Heart right ventricle (tissue), 16 donors: ENCODE results near the gene RCN1. TPM values are rescaled to one million over a fixed set of nuclear protein-coding genes. Genes with fewer than 3 reads are reported as not detected.

ENCODE experiments used
- ATAC-seq, 8 donors: fragments of 200-7000 bp; cut with Tn5 transposase; one replicate each; pipeline ENCODE4 v1.9.1; 2020; ENCODE audit warnings: mild to moderate bottlenecking in 8 of 8, moderate library complexity in 8 of 8, moderate number of reproducible peaks in 1 of 8
- DNase-seq, 2 donors: peaks; one replicate each; pipeline ENCODE4 v3.0.0-alpha.2; 2020
- H3K27ac ChIP-seq, 10 donors: fragments of 200-600 bp; sonication (generic) in 2 of 10; one replicate each; pipeline versions ENCODE4 v1.5.0 to v1.8.0; 2020 to 2022; ENCODE audit warnings: mild to moderate bottlenecking in 3 of 10
- H3K27me3 ChIP-seq, 7 donors: fragments of 200-600 bp; one replicate each; pipeline ENCODE4 v1.8.0; 2021 to 2022; ENCODE audit warnings: mild to moderate bottlenecking in 2 of 7
- H3K36me3 ChIP-seq, 9 donors: fragments of 200-600 bp; sonication (generic) in 1 of 9; one replicate each; pipeline versions ENCODE4 v1.5.0 to v1.8.0; 2020 to 2022; ENCODE audit warnings: mild to moderate bottlenecking in 2 of 9
- H3K4me1 ChIP-seq, 9 donors: fragments of 200-600 bp; sonication (generic) in 1 of 9; one replicate each; pipeline versions ENCODE4 v1.5.0 to v1.8.0; 2020 to 2022; ENCODE audit warnings: mild to moderate bottlenecking in 4 of 9
- H3K4me3 ChIP-seq, 10 donors: fragments of 200-600 bp; sonication (generic) in 2 of 10; one replicate each; pipeline versions ENCODE4 v1.5.0 to v1.8.0; 2020 to 2022; ENCODE audit warnings: mild to moderate bottlenecking in 7 of 10, moderate library complexity in 2 of 10
- H3K9me3 ChIP-seq, 11 donors: fragments of 200-600 bp in 10 of 11; sonication (generic) in 2 of 11; one replicate each; pipeline versions ENCODE4 v1.5.0 to v1.8.0; 2013 to 2022; ENCODE audit warnings: mild to moderate bottlenecking in 2 of 11, control low read depth in 1 of 11, moderate library complexity in 1 of 11
- CTCF ChIP-seq, 9 donors: fragments of 200-600 bp; sonication (generic) in 2 of 9; IDR thresholded peaks; one replicate each; pipeline versions ENCODE4 v1.5.0 to v1.8.0; 2021 to 2022; ENCODE audit warnings: antibody characterized with exemption in 9 of 9, mild to moderate bottlenecking in 5 of 9, moderate library complexity in 1 of 9
- WGBS, 2 donors: extraction: QIAGEN DNeasy Blood & Tissue Kit; methylation state at CpG; one replicate each; pipeline ENCODE4 v1.1.7; 2013; ENCODE audit warnings: inconsistent platforms in 1 of 2; 5-methylcytosine and 5-hydroxymethylcytosine counted together
- intact Hi-C, 10 donors: fragments of 100-400 bp; cut with DNase I; formaldehyde crosslinking; loops; one replicate each; pipeline versions ENCODE4 v1.11.1 to v1.14.2; 2022
- polyA plus RNA-seq, 2 donors: library from polyadenylated mRNA; stranded (reverse); fragments of 200-250 nt; gene quantifications; one replicate each; pipeline ENCODE4 v1.2.3, GENCODE V29; 2013
- total RNA-seq, 10 donors: library from RNA; stranded (reverse); fragmentation: NEBNext Ultra II Directional in 3 of 10; extraction: Animal tissue kit (Norgen Biotek cat#: 25700) in 3 of 10; gene quantifications; one replicate each; pipeline versions ENCODE4 v1.2.1 to v1.2.4, GENCODE V29; 2021 to 2023
- donor health status: Arrhythmogenic right ventricular cardiomyopathy.
- donor health status: ischemic (EF 13 %, LVEDD 7.1; RV severe dilation, severe dysfunction).
- donor health status: healthy with polysubstance abuse.
- donor health status: DM: no; HTN: yes; CAD: no.
- donor health status: DM: no; HTN: no; CAD: no.
- donor health status: ischemic (EF 25% LVEDD 6.9; RV normal size, moderate dysfunction).
- donor health status: ischemic (EF 25% LVEDD 5.7; RV mildly dilated, moderate dysfunction).
- donor health status: healthy.
- donor health status: DM: yes; HTN: yes; CAD: no.
- donor health status: Ischemic cardiomyopathy.
- donor health status: ischemic (EF 35%, LVEDD 5.7; RV mildly dilated, moderate dysfunction).
- donor health status: nonischemic (EF 11% LVEDD 7.7; RV severe dilation, severe dysfunction).
- donor health status: DM: yes; HTN: yes; CAD: no.
- donor health status: PGD.
- donor health status: ischemic (EF 29% LVEDD 5.4; RV normal size, mild dysfunction).
- donor health status: nonischemic (EF 23%, LVEDD 6.1; RV moderate dilation, normal function).

RCN1 gene
- total and polyA plus RNA-seq, 12 donors = 9.7 to 60.4 (median 21.6) TPM

DNA sequence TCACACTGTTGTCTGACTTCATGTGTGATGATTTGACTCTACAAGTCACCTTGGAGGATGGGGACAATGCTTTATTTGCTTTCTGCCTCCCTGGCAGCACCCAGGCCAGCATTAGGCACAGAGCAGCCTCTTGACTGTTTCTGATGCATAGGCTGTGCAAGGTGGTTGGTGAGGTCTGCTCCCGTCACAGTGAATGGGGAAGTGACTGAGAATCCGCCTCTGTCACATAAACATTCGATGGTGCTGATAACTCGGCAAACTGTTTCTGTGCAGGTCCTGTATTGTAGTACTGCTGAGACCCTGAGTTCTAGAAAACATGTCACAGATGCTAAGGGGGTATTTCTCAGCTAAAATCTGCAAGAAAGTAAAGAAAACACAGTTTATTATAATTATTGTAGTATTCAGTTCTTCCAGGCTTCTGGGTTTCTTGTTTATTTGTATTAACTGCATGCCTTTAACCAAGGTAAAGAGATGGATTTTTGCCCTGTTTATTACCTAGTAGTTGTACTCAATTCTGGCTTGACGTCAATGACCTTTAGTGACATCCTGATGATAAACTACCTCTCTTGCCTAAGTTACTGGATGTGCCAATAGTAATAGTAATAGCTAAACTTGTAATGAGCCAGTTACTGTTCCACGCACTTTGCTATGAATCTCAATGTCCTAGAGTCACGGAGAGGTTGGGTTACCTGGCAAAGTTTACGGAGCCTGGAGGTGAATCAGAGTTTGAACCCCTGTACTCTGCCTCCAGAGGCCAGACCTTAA is 24.8 kb upstream of the RCN1 start:
- WGBS, 2 donors = 80 to 84% methylated on average over 8 of the region's 8 CpGs
- no peak overlapping the region for H3K4me3 ChIP-seq
- H3K27ac ChIP-seq = no peak overlapping the region
- no peaks in the 10 kb centered on the region for H3K4me1 ChIP-seq
- peaks cover 0 to 62% (median 32%) of the 10 kb centered on the region in 7 donors for H3K27me3 ChIP-seq
- no peak for TF ChIP-seq CTCF (IDR thresholded peaks at IDR 0.05)
- H3K36me3 ChIP-seq = no peaks in the 10 kb centered on the region
- H3K9me3 ChIP-seq = no peaks in the 10 kb centered on the region
- intact Hi-C loops = no loop called here
- ATAC-seq = no peak
- no peak for DNase-seq

GRCh38 chr11:32068134-32068870 is 22.6 kb upstream of the RCN1 start:
- WGBS, 2 donors = 62 to 63% methylated on average over 13 of the region's 13 CpGs
- Histone ChIP-seq H3K27me3 (peaks cover 0 to 58% (median 34%) of the 10 kb centered on the region in 7 donors), H3K4me1 (no peaks in the 10 kb centered on the region), H3K27ac (no peak overlapping the region), H3K9me3 (no peaks in the 10 kb centered on the region), H3K4me3 (no peak overlapping the region), H3K36me3 (no peaks in the 10 kb centered on the region)
- DNase-seq (no peak), ATAC-seq (no peak)
- no peak for TF ChIP-seq CTCF (IDR thresholded peaks at IDR 0.05)
- intact Hi-C loops = no loop called here

DNA sequence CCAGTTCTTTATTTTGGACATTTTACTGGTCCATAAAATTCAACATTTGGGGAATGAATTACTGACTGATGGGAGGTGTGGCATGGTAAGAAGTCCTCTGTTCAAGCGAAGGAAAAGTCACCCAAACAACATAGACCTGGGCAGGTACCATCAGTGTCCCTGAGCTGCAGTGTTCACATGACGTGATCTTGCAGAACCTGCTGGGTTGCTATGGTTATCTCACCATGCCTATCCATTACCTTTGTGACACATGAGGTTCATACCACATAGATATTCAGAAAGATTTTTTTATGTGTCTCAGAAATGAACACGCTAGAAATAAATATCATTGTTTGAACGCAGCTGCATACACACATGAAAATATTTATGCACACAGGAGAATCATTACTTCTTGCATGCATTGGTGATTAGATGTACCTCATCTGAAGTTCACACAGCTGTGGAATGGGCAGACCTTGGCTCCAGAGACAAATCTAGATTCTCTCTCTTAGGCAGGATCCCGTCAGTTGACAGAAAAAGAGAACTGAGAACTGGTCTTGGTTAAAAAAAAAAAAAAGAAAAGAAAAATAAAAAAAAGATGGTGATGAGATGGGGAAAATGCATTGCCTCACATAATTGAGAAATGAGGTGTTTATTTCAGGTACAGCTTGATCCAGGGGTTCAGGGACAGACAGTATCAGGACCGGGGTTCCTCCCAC is 21.4 kb upstream of the RCN1 start:
- intact Hi-C loops = no loop called here
- Histone ChIP-seq H3K4me3 (no peak overlapping the region), H3K27me3 (peaks cover 0 to 58% (median 34%) of the 10 kb centered on the region in 7 donors), H3K4me1 (no peaks in the 10 kb centered on the region), H3K27ac (no peak overlapping the region), H3K9me3 (no peaks in the 10 kb centered on the region), H3K36me3 (no peaks in the 10 kb centered on the region)
- DNase-seq = no peak
- ATAC-seq = no peak
- 86 to 91% methylated on average over 6 of the region's 6 CpGs for WGBS, 2 donors
- no peak for TF ChIP-seq CTCF (IDR thresholded peaks at IDR 0.05)

DNA sequence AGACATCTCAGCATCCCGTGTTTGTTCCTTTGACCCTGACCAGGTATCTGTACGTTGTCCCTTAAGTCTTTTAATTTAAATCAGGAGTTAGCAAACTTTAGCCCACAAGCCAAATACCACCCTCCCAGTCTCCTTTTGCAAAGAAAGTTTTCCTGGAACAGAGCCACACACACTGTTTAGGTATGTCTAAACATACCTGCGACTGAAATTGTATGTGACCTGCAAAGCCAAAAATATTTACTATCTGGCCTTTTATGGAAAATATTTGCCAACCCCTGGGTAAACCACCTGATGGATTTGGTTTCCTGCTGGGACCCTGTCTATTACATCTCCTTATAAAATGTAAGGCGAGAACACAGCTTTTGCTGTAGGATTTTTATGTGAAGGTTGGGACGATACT is 20.2 kb upstream of the RCN1 start:
- Histone ChIP-seq H3K4me1 (no peaks in the 10 kb centered on the region), H3K4me3 (no peak overlapping the region), H3K36me3 (no peaks in the 10 kb centered on the region), H3K27me3 (peaks cover 0 to 48% (median 34%) of the 10 kb centered on the region in 7 donors), H3K9me3 (no peaks in the 10 kb centered on the region), H3K27ac (no peak overlapping the region)
- 89 to 90% methylated on average over 5 of the region's 5 CpGs for WGBS, 2 donors
- TF ChIP-seq CTCF (IDR thresholded peaks at IDR 0.05) = no peak
- ATAC-seq (no peak), DNase-seq (no peak)
- intact Hi-C loops = no loop called here
